ENCODE results near the gene CLIP3. TPM values are rescaled to one million over a fixed set of nuclear protein-coding genes. Genes with fewer than 3 reads are reported as not detected.

CLIP3 gene
- total RNA-seq, 2 experiments from 2014 or later: 0.47 to 0.85 TPM

DNA sequence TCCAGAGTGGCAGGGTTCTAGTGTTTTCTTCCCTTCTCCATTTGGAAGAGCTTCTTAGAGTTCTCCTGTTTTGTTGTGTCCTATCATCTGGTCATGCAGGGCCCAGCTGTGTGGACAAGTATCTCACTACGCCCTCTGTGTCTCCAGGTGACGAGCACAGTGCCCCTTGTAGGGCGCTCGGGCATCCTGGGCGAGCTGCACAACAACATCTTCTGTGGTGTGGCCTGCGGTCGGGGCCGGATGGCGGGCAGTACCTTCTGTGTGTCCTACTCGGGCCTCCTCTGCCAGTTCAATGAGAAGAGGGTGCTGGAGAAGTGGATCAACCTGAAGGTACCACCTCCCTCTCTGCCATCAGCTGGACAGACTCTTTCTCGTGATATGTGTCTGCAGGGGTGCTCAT is 35.0 kb upstream of the CLIP3 start:
- intact Hi-C loops (cut with DNase I, micrococcal nuclease): no loop called here
- Histone ChIP-seq H3K9me3 (ENCODE audit: control insufficient read depth in 1 of 2, insufficient read depth in 1 of 2, low read length in 2 of 2) (no peaks in the 10 kb centered on the region), H3K4me1 (ENCODE audit: insufficient read depth, low read length) (no peaks in the 10 kb centered on the region), H3K4me3 (ENCODE audit: low read length) (no peak overlapping the region), H3K36me3 (ENCODE audit: insufficient read depth, low read length) (peaks cover 3% of the 10 kb centered on the region), H3K27ac (ENCODE audit: low read depth in 1 of 2, low read length in 2 of 2) (no peak overlapping the region), H3K27me3 (ENCODE audit: control insufficient read depth in 1 of 2, insufficient read depth in 2 of 2, low read length in 2 of 2) (no peaks in the 10 kb centered on the region)
- Mint-ChIP-seq H3K9me3 (no peaks in the 10 kb centered on the region), H3K4me1 (ENCODE audit: low read depth) (no peaks in the 10 kb centered on the region), H3K27me3 (no peaks in the 10 kb centered on the region), H3K36me3 (ENCODE audit: low read depth) (no peaks in the 10 kb centered on the region), H3K27ac (no peak overlapping the region), H3K4me3 (no peak overlapping the region)
- no peak for ATAC-seq (ENCODE audit: poor library complexity)
- POLR2A ChIA-PET: no interaction called here
- TF ChIP-seq, protein P1, sequence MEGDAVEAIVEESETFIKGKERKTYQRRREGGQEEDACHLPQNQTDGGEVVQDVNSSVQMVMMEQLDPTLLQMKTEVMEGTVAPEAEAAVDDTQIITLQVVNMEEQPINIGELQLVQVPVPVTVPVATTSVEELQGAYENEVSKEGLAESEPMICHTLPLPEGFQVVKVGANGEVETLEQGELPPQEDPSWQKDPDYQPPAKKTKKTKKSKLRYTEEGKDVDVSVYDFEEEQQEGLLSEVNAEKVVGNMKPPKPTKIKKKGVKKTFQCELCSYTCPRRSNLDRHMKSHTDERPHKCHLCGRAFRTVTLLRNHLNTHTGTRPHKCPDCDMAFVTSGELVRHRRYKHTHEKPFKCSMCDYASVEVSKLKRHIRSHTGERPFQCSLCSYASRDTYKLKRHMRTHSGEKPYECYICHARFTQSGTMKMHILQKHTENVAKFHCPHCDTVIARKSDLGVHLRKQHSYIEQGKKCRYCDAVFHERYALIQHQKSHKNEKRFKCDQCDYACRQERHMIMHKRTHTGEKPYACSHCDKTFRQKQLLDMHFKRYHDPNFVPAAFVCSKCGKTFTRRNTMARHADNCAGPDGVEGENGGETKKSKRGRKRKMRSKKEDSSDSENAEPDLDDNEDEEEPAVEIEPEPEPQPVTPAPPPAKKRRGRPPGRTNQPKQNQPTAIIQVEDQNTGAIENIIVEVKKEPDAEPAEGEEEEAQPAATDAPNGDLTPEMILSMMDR (IDR thresholded peaks at IDR 0.05): no peak
- no peak for DNase-seq
- CTCF ChIA-PET: no interaction called here

DNA sequence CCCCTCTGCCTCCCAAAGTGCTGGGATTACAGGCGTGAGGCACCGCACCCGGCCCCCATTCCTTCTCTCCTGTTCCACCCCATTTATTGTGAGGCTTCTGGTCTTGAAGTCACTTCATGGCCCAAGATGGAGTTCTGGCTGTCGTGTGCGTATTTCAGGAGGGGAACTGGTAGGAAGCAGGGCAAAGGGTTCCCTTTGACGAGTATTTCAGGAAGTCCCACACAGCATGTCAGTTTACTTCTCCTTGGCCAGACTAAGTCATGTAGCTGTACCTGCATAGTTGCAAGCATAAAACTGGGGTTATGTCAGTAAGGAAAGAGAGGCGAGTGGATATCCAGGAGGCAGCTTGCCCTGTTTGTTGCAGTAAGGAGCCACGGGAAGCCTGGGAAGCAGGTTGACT is 32.2 kb upstream of the CLIP3 start:
- no peaks in the 10 kb centered on the region for H3K9me3 ChIP-seq (ENCODE audit: control insufficient read depth in 1 of 2, insufficient read depth in 1 of 2, low read length in 2 of 2)
- no peak overlapping the region for H3K4me3 Mint-ChIP-seq
- H3K36me3 Mint-ChIP-seq (ENCODE audit: low read depth): no peaks in the 10 kb centered on the region
- intact Hi-C loops (cut with DNase I, micrococcal nuclease): no loop called here
- ATAC-seq (ENCODE audit: poor library complexity) (no peak), DNase-seq (no peak)
- no peaks in the 10 kb centered on the region for H3K9me3 Mint-ChIP-seq
- no peaks in the 10 kb centered on the region for H3K27me3 Mint-ChIP-seq
- TF ChIP-seq, protein P1 (IDR thresholded peaks at IDR 0.05): no peak
- H3K4me1 Mint-ChIP-seq (ENCODE audit: low read depth): no peaks in the 10 kb centered on the region
- CTCF ChIA-PET: no interaction called here
- peaks cover 3% of the 10 kb centered on the region for H3K36me3 ChIP-seq (ENCODE audit: insufficient read depth, low read length)
- no peaks in the 10 kb centered on the region for H3K27me3 ChIP-seq (ENCODE audit: control insufficient read depth in 1 of 2, insufficient read depth in 2 of 2, low read length in 2 of 2)
- POLR2A ChIA-PET: no interaction called here
- H3K27ac ChIP-seq (ENCODE audit: low read depth in 1 of 2, low read length in 2 of 2): no peak overlapping the region
- H3K4me3 ChIP-seq (ENCODE audit: low read length): no peak overlapping the region
- H3K4me1 ChIP-seq (ENCODE audit: insufficient read depth, low read length): no peaks in the 10 kb centered on the region
- no peak overlapping the region for H3K27ac Mint-ChIP-seq

DNA sequence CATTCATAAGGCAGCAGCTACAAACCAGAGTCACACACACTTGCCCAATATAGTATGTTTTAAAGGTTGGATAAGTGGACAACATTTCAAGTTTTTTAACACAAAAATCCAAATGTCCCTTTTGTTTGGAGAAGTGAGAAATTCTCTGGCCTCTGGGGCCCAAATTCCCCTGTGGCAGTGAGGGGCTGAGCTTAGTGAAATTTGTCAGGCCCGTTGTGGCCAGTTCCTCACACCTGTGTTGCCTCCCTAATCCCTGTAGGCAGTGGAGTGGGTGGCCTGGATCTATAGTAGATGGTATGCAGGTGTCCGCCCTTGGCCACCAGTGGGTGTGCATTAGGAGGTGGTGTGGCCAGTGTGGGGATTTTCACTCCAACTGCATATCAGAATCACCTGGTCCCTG is 28.7 kb upstream of the CLIP3 start:
- DNase-seq: no peak
- H3K4me3 ChIP-seq (ENCODE audit: low read length): no peak overlapping the region
- Mint-ChIP-seq H3K4me3 (no peak overlapping the region), H3K9me3 (no peaks in the 10 kb centered on the region), H3K36me3 (ENCODE audit: low read depth) (no peaks in the 10 kb centered on the region), H3K27me3 (no peaks in the 10 kb centered on the region), H3K27ac (no peak overlapping the region), H3K4me1 (ENCODE audit: low read depth) (peaks cover 1% of the 10 kb centered on the region)
- H3K27ac ChIP-seq (ENCODE audit: low read depth in 1 of 2, low read length in 2 of 2): no peak overlapping the region
- no peak for ATAC-seq (ENCODE audit: poor library complexity)
- TF ChIP-seq, protein P1 (IDR thresholded peaks at IDR 0.05): no peak
- intact Hi-C loops (cut with DNase I, micrococcal nuclease): loop anchor here in 1 of 2 experiments (2.0 kb wide), 1 partner anchor 111 kb away; no protein-coding TSS in a partner anchor
- ChIA-PET POLR2A (no interaction called here), CTCF (no interaction called here)
- no peaks in the 10 kb centered on the region for H3K9me3 ChIP-seq (ENCODE audit: control insufficient read depth in 1 of 2, insufficient read depth in 1 of 2, low read length in 2 of 2)
- H3K27me3 ChIP-seq (ENCODE audit: control insufficient read depth in 1 of 2, insufficient read depth in 2 of 2, low read length in 2 of 2): no peaks in the 10 kb centered on the region
- H3K4me1 ChIP-seq (ENCODE audit: insufficient read depth, low read length): no peaks in the 10 kb centered on the region
- no peaks in the 10 kb centered on the region for H3K36me3 ChIP-seq (ENCODE audit: insufficient read depth, low read length)
